MM.1S (cell line): ENCODE measurements around the gene SMURF2.
"Not testable (repeated sequence)": the region's sequence is repeated elsewhere in the genome, so short reads cannot be mapped to it uniquely, and the experiment has no call there.

ENCODE experiments used
- CTCF ChIP-seq: fragments of 300-600 bp; sonication (generic); IDR thresholded peaks from 2 replicates; pipeline ENCODE4 v1.5.1; 2016; ENCODE audit warnings: antibody characterized with exemption, low read length, mixed read lengths
- EZH2 ChIP-seq: fragments of 300-600 bp; sonication (generic); optimal IDR thresholded peaks from 2 replicates; pipeline ENCODE3; 2017; ENCODE audit warnings: low read depth, mild to moderate bottlenecking, antibody characterized with exemption, low read length, mixed read lengths

DNA sequence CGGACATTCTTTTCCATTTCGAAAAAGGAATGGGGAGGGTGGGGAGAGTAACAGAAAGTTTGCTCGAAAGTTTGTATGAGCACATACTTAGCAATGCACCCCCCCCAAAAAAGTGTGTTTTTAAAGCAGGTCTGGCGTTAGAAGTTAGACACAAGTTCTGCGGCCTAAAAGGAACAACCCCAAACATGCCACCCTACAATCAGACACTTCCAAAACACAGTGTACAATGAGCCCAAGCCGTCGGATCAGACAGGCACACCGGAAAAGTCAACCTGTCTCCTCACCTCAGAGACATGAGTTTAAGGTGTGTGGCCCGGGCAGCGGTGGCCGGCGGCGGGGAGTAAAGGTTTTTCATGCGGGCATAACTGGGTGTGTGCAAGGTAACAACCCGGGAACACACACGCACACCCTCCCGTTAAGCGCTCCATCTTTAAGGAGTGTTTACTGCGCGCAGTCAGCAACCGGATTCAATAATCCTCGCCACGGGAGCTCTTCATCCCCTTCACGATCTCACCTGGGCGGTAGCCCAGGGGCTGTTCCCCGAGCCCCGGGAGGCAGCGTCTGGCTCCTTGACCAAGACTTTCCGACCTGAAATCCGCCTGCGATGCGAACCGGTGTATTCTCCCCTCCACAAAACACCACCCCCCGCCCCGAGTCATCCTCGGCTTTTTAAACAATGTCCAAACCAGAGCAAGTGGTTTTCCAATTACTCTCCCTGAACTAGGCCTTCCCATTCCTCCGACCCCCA is 955 bp downstream of the SMURF2 start:
- TF ChIP-seq CTCF, EZH2: not testable (repeated sequence)
